Small intestine (tissue), 16 donors: Measurements from ENCODE around the gene ERICH6. TPM values are rescaled to one million over a fixed set of nuclear protein-coding genes. Genes with fewer than 3 reads are reported as not detected.
A peak's percentile ranks its signal among the peaks of the same experiment; 100 is the strongest.

Source experiments
- DNase-seq, 2 donors: peaks; one replicate each; pipeline versions ENCODE4 v3.0.0 to v3.0.0-alpha.2; 2013
- FAIRE-seq: peaks from 2 replicates; lab custom pipeline; 2012; peaks lifted over from hg19 to GRCh38; lab: Jason Lieb, UNC
- H3K27ac ChIP-seq, 3 donors: one replicate each; pipeline ENCODE4 v1.5.1; 2013; ENCODE audit warnings: low read length in 2 of 3, mild to moderate bottlenecking in 2 of 3, control low read depth in 1 of 3, inconsistent platforms in 1 of 3, low read depth in 1 of 3, moderate library complexity in 1 of 3
- H3K27me3 ChIP-seq, 3 donors: one replicate each; pipeline ENCODE4 v1.6.1; 2013; ENCODE audit warnings: low read length in 3 of 3, inconsistent platforms in 1 of 3; ENCODE audit not compliant: control insufficient read depth in 3 of 3, insufficient read depth in 3 of 3
- H3K36me3 ChIP-seq, 3 donors: one replicate each; pipeline ENCODE4 v1.6.1; 2013; ENCODE audit warnings: low read length in 3 of 3, inconsistent platforms in 1 of 3, low read depth in 1 of 3, mild to moderate bottlenecking in 1 of 3, moderate library complexity in 1 of 3; ENCODE audit not compliant: control insufficient read depth in 3 of 3, insufficient read depth in 2 of 3
- H3K4me1 ChIP-seq, 3 donors: one replicate each; pipeline ENCODE4 v1.6.1; 2013; ENCODE audit warnings: low read length in 2 of 3, inconsistent platforms in 1 of 3, low read depth in 1 of 3, mild to moderate bottlenecking in 1 of 3, moderate library complexity in 1 of 3; ENCODE audit not compliant: control insufficient read depth in 3 of 3, insufficient read depth in 2 of 3
- H3K4me3 ChIP-seq, 3 donors: one replicate each; pipeline ENCODE4 v1.5.1; 2013; ENCODE audit warnings: low read length in 3 of 3, control low read depth in 1 of 3, inconsistent platforms in 1 of 3, low read depth in 1 of 3, mild to moderate bottlenecking in 1 of 3, moderate library complexity in 1 of 3
- H3K9me3 ChIP-seq, 2 donors: one replicate each; pipeline ENCODE4 v1.6.1; 2013; ENCODE audit warnings: low read depth in 1 of 2, low read length in 1 of 2; ENCODE audit not compliant: control insufficient read depth in 2 of 2, insufficient read depth in 1 of 2
- WGBS, 3 donors: extraction: QIAGEN DNeasy Blood & Tissue Kit; methylation state at CpG; one replicate each; pipeline ENCODE4 v1.1.7; 2013; 5-methylcytosine and 5-hydroxymethylcytosine counted together
- long read RNA-seq, 10 donors: transcript quantifications; one replicate each; lab custom pipeline, GENCODE V29; 2026
- polyA plus RNA-seq, 4 donors: library from polyadenylated mRNA; stranded (reverse) in 3 of 4; unstranded in 1 of 4; fragments of 200-250 nt in 3 of 4; fragments of 120-200 nt in 1 of 4; gene quantifications; one replicate each; pipeline versions ENCODE4 v1.2.1 to v1.2.3, GENCODE V29; 2013
- donor health status: healthy with polysubstance abuse.
- donor health status: control.
- donor health status: control.
- donor health status: Bipolar disorder and iron deficiency.
- donor health status: healthy.

ERICH6 gene
- polyA plus RNA-seq = under 1 TPM in 1 of 4 donors, not detected in 3; 0.04 TPM
- long read RNA-seq, donor 1 = 0 reads
- long read RNA-seq, donor 2 = 0 reads
- long read RNA-seq, donor 3 = 0 reads
- long read RNA-seq, donor 4 = 0 reads
- long read RNA-seq, donor 5 = 0 reads
- long read RNA-seq, donor 6 = 0 reads
- long read RNA-seq, donor 7 = 0 reads
- long read RNA-seq, donor 8 = 0 reads
- long read RNA-seq, donor 9 = 0 reads
- long read RNA-seq, donor 10 = 0 reads

- Histone ChIP-seq H3K27me3 (no peaks in the 10 kb centered on the region), H3K27ac (peak within 1 kb of the TSS; percentile 44 to 87 (median 45)), H3K36me3 (no peaks in the 10 kb centered on the region), H3K4me1 (peaks cover 0 to 5% (median 0%) of the 10 kb centered on the region in 3 donors), H3K4me3 (peak within 1 kb of the TSS; percentile 46 to 60 (median 57)), H3K9me3 (no peaks in the 10 kb centered on the region)
- DNase-seq (peak; percentile 88 to 95), FAIRE-seq (no peak)
- 0% methylated on average over 35 of the region's 35 CpGs for WGBS, 3 donors
Observed at GRCh38 chr3:150703756-150704344, at the start of gene ERICH6. Gene ERICH6 (minus strand): TSS chr3:150703920. CDS start chr3:150703898, 22 bp downstream.

- DNase-seq (peak; percentile 73 to 82), FAIRE-seq (no peak)
- no peaks in the 10 kb centered on the region for H3K9me3 ChIP-seq
- H3K4me3 ChIP-seq = no peak overlapping the region
- H3K36me3 ChIP-seq = peaks cover 0 to 13% (median 0%) of the 10 kb centered on the region in 3 donors
- peaks cover 13 to 35% (median 17%) of the 10 kb centered on the region in 3 donors for H3K4me1 ChIP-seq
- no peaks in the 10 kb centered on the region for H3K27me3 ChIP-seq
- peak overlapping the region; percentile 32 to 49 (median 48) for H3K27ac ChIP-seq
- 23 to 60% (median 48%) methylated on average over 2 of the region's 2 CpGs for WGBS, 3 donors
Observed at GRCh38 chr3:150751781-150752263, 48.1 kb upstream of the ERICH6 start.

- Histone ChIP-seq H3K27me3 (no peaks in the 10 kb centered on the region), H3K4me1 (peaks cover 8 to 31% (median 20%) of the 10 kb centered on the region in 3 donors), H3K9me3 (no peaks in the 10 kb centered on the region), H3K36me3 (peaks cover 0 to 13% (median 0%) of the 10 kb centered on the region in 3 donors), H3K27ac (no peak overlapping the region), H3K4me3 (no peak overlapping the region)
- 36 to 66% (median 51%) methylated on average over 6 of the region's 6 CpGs for WGBS, 3 donors
- no peak for FAIRE-seq
- DNase-seq = no peak
Observed at GRCh38 chr3:150749255-150749654, 45.5 kb upstream of the ERICH6 start.

GRCh38 chr3:150748684-150749047 is 44.9 kb upstream of the ERICH6 start:
- DNase-seq (no peak), FAIRE-seq (no peak)
- Histone ChIP-seq H3K27ac (no peak overlapping the region), H3K9me3 (no peaks in the 10 kb centered on the region), H3K27me3 (no peaks in the 10 kb centered on the region), H3K4me1 (peaks cover 12 to 31% (median 20%) of the 10 kb centered on the region in 3 donors), H3K4me3 (no peak overlapping the region), H3K36me3 (peaks cover 0 to 13% (median 0%) of the 10 kb centered on the region in 3 donors)
- 43 to 64% (median 50%) methylated on average over 1 of the region's 1 CpG for WGBS, 3 donors

- FAIRE-seq (no peak), DNase-seq (no peak)
- peaks cover 12 to 31% (median 20%) of the 10 kb centered on the region in 3 donors for H3K4me1 ChIP-seq
- no peaks in the 10 kb centered on the region for H3K27me3 ChIP-seq
- no peak overlapping the region for H3K27ac ChIP-seq
- WGBS, 3 donors = 87 to 95% (median 90%) methylated on average over 5 of the region's 5 CpGs
- H3K9me3 ChIP-seq = no peaks in the 10 kb centered on the region
- H3K4me3 ChIP-seq = no peak overlapping the region
- H3K36me3 ChIP-seq = peaks cover 0 to 10% (median 0%) of the 10 kb centered on the region in 3 donors
Observed at GRCh38 chr3:150747886-150748683, 44.4 kb upstream of the ERICH6 start.

- FAIRE-seq = no peak
Observed at GRCh38 chr3:150746791-150747590, 43.3 kb upstream of the ERICH6 start.

GRCh38 chr3:150745832-150746231 is 42.1 kb upstream of the ERICH6 start:
- 96 to 100% (median 97%) methylated on average over 3 of the region's 3 CpGs for WGBS, 3 donors
- no peak for FAIRE-seq
- Histone ChIP-seq H3K9me3 (no peaks in the 10 kb centered on the region), H3K36me3 (peaks cover 0 to 13% (median 0%) of the 10 kb centered on the region in 3 donors), H3K4me3 (no peak overlapping the region), H3K4me1 (peaks cover 9 to 17% (median 17%) of the 10 kb centered on the region in 3 donors), H3K27ac (no peak overlapping the region), H3K27me3 (no peaks in the 10 kb centered on the region)
- no peak for DNase-seq

More at GRCh38 chr3:150746791-150747590, 43.3 kb upstream of the ERICH6 start:
- Histone ChIP-seq H3K9me3 (no peaks in the 10 kb centered on the region), H3K4me1 (peaks cover 10 to 29% (median 18%) of the 10 kb centered on the region in 3 donors), H3K27me3 (no peaks in the 10 kb centered on the region), H3K4me3 (no peak overlapping the region), H3K27ac (peak overlapping the region in 1 of 3 donors; percentile 6), H3K36me3 (peaks cover 0 to 11% (median 0%) of the 10 kb centered on the region in 3 donors)
- DNase-seq = no peak
- WGBS, 3 donors = 68 to 72% (median 71%) methylated on average over 7 of the region's 7 CpGs
